ENCODE measurements around the gene SLC6A18. TPM values are rescaled to one million over a fixed set of nuclear protein-coding genes. Genes with fewer than 3 reads are reported as not detected.

The SLC6A18 gene
- total RNA-seq, 1 donor from 2014 or later: not detected

DNA sequence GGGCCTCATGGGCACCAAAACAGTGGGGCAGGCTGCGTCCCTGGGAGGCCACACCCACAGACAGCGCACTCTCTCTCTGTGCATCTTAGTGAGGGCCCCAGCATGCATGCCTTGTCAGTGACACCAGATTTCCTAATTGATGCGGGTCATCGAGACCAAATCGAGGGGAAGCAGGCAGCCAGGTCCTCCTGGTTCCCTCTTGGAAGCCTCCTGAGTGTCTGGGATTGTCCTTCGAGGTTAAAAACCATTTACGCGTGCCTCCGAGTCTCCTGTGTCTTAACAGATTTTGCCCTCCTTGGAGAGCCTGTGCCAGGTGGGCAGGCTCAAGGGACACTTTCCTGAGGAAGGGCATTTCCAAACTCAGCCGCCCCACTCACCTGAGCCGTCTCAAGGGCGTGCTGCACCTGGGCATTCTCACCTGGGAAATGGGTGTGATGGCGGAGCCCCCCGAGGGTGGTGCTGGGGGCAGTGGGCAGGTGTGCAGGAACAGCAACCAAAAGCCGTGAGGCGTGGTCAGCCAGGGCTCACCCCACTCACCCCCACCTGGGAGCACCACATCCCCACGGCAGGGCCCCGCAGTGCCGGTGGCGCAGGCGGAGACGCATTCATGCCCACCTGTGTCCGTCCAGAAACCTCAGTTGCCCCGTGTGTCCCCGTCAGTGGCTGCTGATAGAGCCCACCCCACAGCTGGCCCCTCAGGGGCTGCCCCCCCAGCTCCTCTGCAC is 21.1 kb upstream of the SLC6A18 start:
- ChIA-PET POLR2A (no interaction called here), CTCF (no interaction called here)
- H3K9me3 Mint-ChIP-seq: no peaks in the 10 kb centered on the region
- peaks cover 15% of the 10 kb centered on the region for H3K27me3 Mint-ChIP-seq
- H3K27ac Mint-ChIP-seq: no peak overlapping the region
- no peak for TF ChIP-seq CTCF (IDR thresholded peaks at IDR 0.05)
- no peak overlapping the region for H3K4me3 Mint-ChIP-seq
- intact Hi-C loops (cut with micrococcal nuclease): no loop called here
- H3K4me1 Mint-ChIP-seq: no peaks in the 10 kb centered on the region
- DNase-seq (no peak), ATAC-seq (ENCODE audit: low read depth) (no peak)
- no peaks in the 10 kb centered on the region for H3K36me3 Mint-ChIP-seq (ENCODE audit: low read depth)

DNA sequence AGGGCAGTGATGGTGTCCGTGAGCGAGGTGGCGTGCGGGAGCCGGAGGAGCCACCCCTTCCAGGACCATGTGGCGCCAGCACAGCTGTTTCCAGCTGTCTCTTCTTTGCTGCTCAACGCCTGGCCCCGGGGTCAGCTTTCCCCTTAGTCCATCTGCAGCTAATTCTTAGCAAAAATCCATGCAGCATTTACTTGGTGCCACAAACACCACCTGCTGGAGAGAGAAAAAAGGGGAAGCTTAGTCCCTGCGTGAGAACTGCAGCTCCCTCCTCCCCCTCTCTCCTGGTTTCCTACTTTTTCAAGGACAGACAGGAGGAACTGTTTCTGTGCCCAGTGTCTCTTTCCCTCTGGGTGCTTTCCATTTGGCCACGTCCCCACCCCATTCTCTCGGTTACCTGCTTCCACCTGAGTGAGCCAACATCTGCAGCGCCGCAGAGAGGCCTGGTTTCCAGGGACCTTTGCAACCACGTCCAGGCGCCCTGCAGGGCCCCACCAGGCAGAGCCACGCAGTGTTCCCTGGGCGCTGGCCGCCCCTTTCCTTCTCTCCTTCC is 20.4 kb upstream of the SLC6A18 start:
- ChIA-PET CTCF (no interaction called here), POLR2A (no interaction called here)
- H3K9me3 Mint-ChIP-seq: no peaks in the 10 kb centered on the region
- no peaks in the 10 kb centered on the region for H3K36me3 Mint-ChIP-seq (ENCODE audit: low read depth)
- no peaks in the 10 kb centered on the region for H3K4me1 Mint-ChIP-seq
- intact Hi-C loops (cut with micrococcal nuclease): no loop called here
- no peak overlapping the region for H3K4me3 Mint-ChIP-seq
- no peak for DNase-seq
- no peak overlapping the region for H3K27ac Mint-ChIP-seq
- TF ChIP-seq CTCF (IDR thresholded peaks at IDR 0.05): no peak
- no peak for ATAC-seq (ENCODE audit: low read depth)
- H3K27me3 Mint-ChIP-seq: peaks cover 15% of the 10 kb centered on the region

DNA sequence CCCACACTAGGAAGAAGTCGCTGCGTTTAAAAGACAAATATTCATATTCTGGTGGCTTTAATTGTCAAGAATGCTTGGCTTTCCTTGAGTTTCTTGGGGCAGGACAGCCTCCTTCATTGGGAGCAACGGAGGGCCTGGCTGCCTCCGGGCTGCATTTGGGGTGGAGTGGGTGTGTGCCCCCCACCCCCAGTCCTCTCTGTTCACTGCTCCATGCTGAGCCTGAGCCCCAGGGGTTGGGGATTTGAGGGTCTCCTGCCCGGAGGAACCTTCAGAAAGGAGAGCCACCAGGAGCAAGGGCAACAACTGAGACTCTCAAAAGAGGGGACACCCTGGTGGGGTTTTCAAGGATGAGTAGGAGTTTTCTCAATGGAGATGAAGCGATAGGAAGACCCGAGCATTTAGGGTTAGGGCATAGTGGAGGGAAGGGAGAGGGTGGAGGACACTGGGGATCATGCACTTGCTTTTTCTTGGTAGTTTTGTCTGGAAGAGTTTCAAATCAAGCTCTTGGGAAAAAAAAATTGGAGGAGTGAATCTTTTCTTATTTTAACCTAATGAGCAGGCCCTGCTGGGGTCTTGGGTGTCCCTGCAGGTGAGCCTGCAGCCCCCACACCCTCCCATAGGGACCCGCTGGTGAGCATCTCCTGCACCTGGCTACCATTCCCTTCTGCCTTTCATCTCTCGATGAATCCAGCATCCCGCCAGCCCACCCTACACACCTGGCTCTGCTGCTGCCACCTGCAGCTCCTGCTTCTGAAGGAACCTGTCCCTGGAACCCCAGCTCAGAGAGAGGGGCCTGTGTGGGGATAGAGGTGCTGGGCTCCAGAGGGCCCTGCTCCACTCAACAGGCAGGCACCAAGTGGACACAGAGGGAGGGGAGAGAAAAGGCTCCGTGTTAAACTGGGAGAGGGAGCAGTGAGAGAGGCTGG is 19.7 kb upstream of the SLC6A18 start:
- Mint-ChIP-seq H3K27me3 (peaks cover 15% of the 10 kb centered on the region), H3K27ac (no peak overlapping the region), H3K9me3 (no peaks in the 10 kb centered on the region), H3K36me3 (ENCODE audit: low read depth) (no peaks in the 10 kb centered on the region), H3K4me1 (no peaks in the 10 kb centered on the region), H3K4me3 (no peak overlapping the region)
- CTCF ChIA-PET: no interaction called here
- POLR2A ChIA-PET: no interaction called here
- no peak for DNase-seq
- intact Hi-C loops (cut with micrococcal nuclease): no loop called here
- TF ChIP-seq CTCF (IDR thresholded peaks at IDR 0.05): no peak
- no peak for ATAC-seq (ENCODE audit: low read depth)

DNA sequence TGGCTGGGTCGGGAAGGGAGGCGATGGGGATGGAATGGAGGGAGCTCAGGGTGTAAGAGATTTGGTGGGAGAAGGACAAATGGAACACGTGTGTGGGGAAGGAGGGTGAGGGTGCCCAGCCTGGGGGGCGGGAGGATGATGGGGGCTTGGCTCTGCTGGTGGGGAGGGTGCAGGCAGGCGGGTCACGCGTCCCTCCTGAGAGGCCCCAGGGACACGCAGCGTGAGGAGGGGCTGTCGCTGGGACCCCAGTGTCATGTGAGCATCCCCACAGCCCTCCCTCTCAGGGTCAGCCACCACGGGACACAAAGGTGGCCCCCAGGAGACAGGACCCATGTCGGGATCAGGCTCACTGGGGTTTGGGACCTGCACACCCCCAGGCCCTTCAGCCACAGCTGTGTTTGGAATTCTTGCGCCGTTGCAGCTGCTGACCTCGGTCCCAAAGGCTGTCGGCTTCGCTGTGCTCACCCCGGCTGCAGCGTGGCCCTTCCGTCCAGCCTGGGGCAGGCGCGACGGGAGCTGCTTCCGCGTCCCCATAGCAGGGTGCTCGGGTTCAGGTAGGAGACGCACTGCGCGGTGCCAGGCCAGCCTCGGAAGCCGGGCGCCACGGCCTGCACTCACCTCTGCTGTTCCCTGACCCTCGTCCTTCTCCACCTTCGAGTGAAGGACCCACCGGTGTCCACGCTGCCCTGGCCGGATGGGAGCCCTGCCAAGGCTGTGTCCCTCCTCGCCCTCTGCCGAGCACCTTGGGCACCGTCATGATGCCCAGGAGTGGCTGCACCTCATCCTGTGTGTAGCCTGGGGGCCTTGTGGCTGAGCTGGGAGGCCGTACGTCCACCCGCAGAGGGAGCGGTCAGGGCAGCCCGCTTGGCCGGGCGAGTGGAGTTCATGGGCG is 18.4 kb upstream of the SLC6A18 start:
- no peak for TF ChIP-seq CTCF (IDR thresholded peaks at IDR 0.05)
- no peak for ATAC-seq (ENCODE audit: low read depth)
- Mint-ChIP-seq H3K9me3 (no peaks in the 10 kb centered on the region), H3K36me3 (ENCODE audit: low read depth) (no peaks in the 10 kb centered on the region), H3K27ac (no peak overlapping the region), H3K4me1 (no peaks in the 10 kb centered on the region), H3K27me3 (peaks cover 15% of the 10 kb centered on the region), H3K4me3 (no peak overlapping the region)
- DNase-seq: no peak
- ChIA-PET POLR2A (no interaction called here), CTCF (no interaction called here)
- intact Hi-C loops (cut with micrococcal nuclease): no loop called here

Data from activated B cell treated with CpG ODN at 0.5 μM for 24 hours (primary cell).